Measurements from ENCODE around the gene STUB1.
A peak's percentile ranks its signal among the peaks of the same experiment; 100 is the strongest.

The STUB1 gene

GRCh38 chr16:714079-714478, 33.9 kb downstream of the STUB1 start:
- TF ChIP-seq TAF1 (IDR thresholded peaks at IDR 0.05; ENCODE audit: borderline replicate concordance, insufficient read depth, low read length) = no peak
- TF ChIP-seq POLR2AphosphoS5 (IDR thresholded peaks at IDR 0.05; ENCODE audit: low read depth, low read length) = peak; percentile 39; the same call in 1 of the 2 replicates
- no peak for TF ChIP-seq SIN3A (IDR thresholded peaks at IDR 0.05; ENCODE audit: borderline replicate concordance, insufficient read depth, low read length)

GRCh38 chr16:714558-715476, 34.6 kb downstream of the STUB1 start, which contains the start of gene METRN:
TSS of gene METRN (plus strand) at chr16:715118. CDS start at chr16:715290, 172 bp downstream.
- TF ChIP-seq SIN3A (IDR thresholded peaks at IDR 0.05; ENCODE audit: borderline replicate concordance, insufficient read depth, low read length) (no peak), TAF1 (IDR thresholded peaks at IDR 0.05; ENCODE audit: borderline replicate concordance, insufficient read depth, low read length) (no peak), REST (IDR thresholded peaks at IDR 0.05; ENCODE audit: insufficient read depth in 1 of 2, low read depth in 2 of 2, low read length in 2 of 2) (no peak), POLR2AphosphoS5 (IDR thresholded peaks at IDR 0.05; ENCODE audit: low read depth, low read length) (no peak)

GRCh38 chr16:715477-716199, 35.4 kb downstream of the STUB1 start:
- TF ChIP-seq POLR2AphosphoS5 (IDR thresholded peaks at IDR 0.05; ENCODE audit: low read depth, low read length) (no peak), FOXP2 (optimal IDR thresholded peaks at IDR 0.05; ENCODE audit: borderline replicate concordance, extremely low read depth, extremely low read length, insufficient read depth) (no peak), REST (IDR thresholded peaks at IDR 0.05; ENCODE audit: insufficient read depth in 1 of 2, low read depth in 2 of 2, low read length in 2 of 2) (no peak), SIN3A (IDR thresholded peaks at IDR 0.05; ENCODE audit: borderline replicate concordance, insufficient read depth, low read length) (no peak), TAF1 (IDR thresholded peaks at IDR 0.05; ENCODE audit: borderline replicate concordance, insufficient read depth, low read length) (no peak)

- TF ChIP-seq POLR2AphosphoS5 (IDR thresholded peaks at IDR 0.05; ENCODE audit: low read depth, low read length) (no peak), REST (IDR thresholded peaks at IDR 0.05; ENCODE audit: insufficient read depth in 1 of 2, low read depth in 2 of 2, low read length in 2 of 2) (no peak)
These were observed 36.0 kb downstream of the STUB1 start for GRCh38 chr16:716200-716568.

GRCh38 chr16:716768-717325, 36.6 kb downstream of the STUB1 start:
- TF ChIP-seq SIN3A (IDR thresholded peaks at IDR 0.05; ENCODE audit: borderline replicate concordance, insufficient read depth, low read length) (no peak), TAF1 (IDR thresholded peaks at IDR 0.05; ENCODE audit: borderline replicate concordance, insufficient read depth, low read length) (no peak), FOXP2 (optimal IDR thresholded peaks at IDR 0.05; ENCODE audit: borderline replicate concordance, extremely low read depth, extremely low read length, insufficient read depth) (no peak), POLR2AphosphoS5 (IDR thresholded peaks at IDR 0.05; ENCODE audit: low read depth, low read length) (no peak), REST (IDR thresholded peaks at IDR 0.05; ENCODE audit: insufficient read depth in 1 of 2, low read depth in 2 of 2, low read length in 2 of 2) (no peak)
